H1 (cell line): ENCODE measurements around the gene GCLC. TPM values are rescaled to one million over a fixed set of nuclear protein-coding genes. Genes with fewer than 3 reads are reported as not detected.

Experiments
- CTCF ChIA-PET: fragments of 300-600 bp; sonication (Branson Sonifier 250); formaldehyde crosslinking; loops from one replicate; lab custom pipeline; 2021; ENCODE audit not compliant: partially characterized antibody; lab: Charles Lee
- POLR2A ChIA-PET: fragments of 300-600 bp; sonication (Branson Sonifier 250); formaldehyde crosslinking; loops from one replicate; lab custom pipeline; 2021; ENCODE audit warnings: inconsistent platforms; ENCODE audit not compliant: partially characterized antibody; lab: Charles Lee
- DNase-seq, 2 experiments: peaks; one replicate each; pipeline versions ENCODE4 v3.0.0 to v3.0.0-alpha.2; 2010 to 2022; ENCODE audit warnings: low spot score in 2 of 2, low read depth in 1 of 2, mixed read lengths in 1 of 2
- FAIRE-seq: peaks from 2 replicates; lab custom pipeline; 2011; peaks lifted over from hg19 to GRCh38; lab: Jason Lieb, UNC
- H2AFZ ChIP-seq: 2 replicates; pipeline ENCODE4 v1.8.1; 2012; ENCODE audit warnings: low read length, inconsistent platforms
- H2AK5ac ChIP-seq: 2 replicates; pipeline ENCODE4 v1.6.1; 2013; ENCODE audit warnings: low read depth, low read length
- H2BK120ac ChIP-seq: replicated peaks from 2 replicates; pipeline ENCODE3; 2013; ENCODE audit warnings: low read depth, low read length, inconsistent platforms
- H2BK12ac ChIP-seq: 2 replicates; pipeline ENCODE4 v1.6.1; 2013; ENCODE audit warnings: low read depth, low read length
- H2BK15ac ChIP-seq: 2 replicates; pipeline ENCODE4 v1.6.1; 2013; ENCODE audit warnings: low read length
- H2BK20ac ChIP-seq: 2 replicates; pipeline ENCODE4 v1.6.1; 2013; ENCODE audit warnings: low read length
- H2BK5ac ChIP-seq: 2 replicates; pipeline ENCODE4 v1.6.1; 2013; ENCODE audit warnings: low read depth, low read length
- H3K14ac ChIP-seq: 2 replicates; pipeline ENCODE4 v1.6.1; 2013; ENCODE audit warnings: inconsistent platforms; ENCODE audit not compliant: insufficient read length
- H3K18ac ChIP-seq: 2 replicates; pipeline ENCODE4 v1.6.1; 2013; ENCODE audit warnings: low read length; ENCODE audit errors: extremely low read depth
- H3K23ac ChIP-seq: 2 replicates; pipeline ENCODE4 v1.6.1; 2013; ENCODE audit warnings: inconsistent platforms; ENCODE audit not compliant: insufficient read length
- H3K23me2 ChIP-seq: 2 replicates; pipeline ENCODE4 v1.6.1; 2013; ENCODE audit warnings: low read depth, low read length
- H3K27ac ChIP-seq: 2 replicates; pipeline ENCODE4 v1.6.1; 2011; ENCODE audit warnings: low read depth, low read length, inconsistent platforms
- H3K27me3 ChIP-seq, 4 experiments: replicated peaks in 1 of 4; 1 replicate in 1 of 4; 2 replicates in 3 of 4; pipeline versions ENCODE4 v1.6.1 to v1.8.1; 2011 to 2013; ENCODE audit warnings: low read length in 3 of 4, mild to moderate bottlenecking in 3 of 4, inconsistent platforms in 2 of 4, mixed read lengths in 2 of 4, moderate library complexity in 1 of 4; ENCODE audit not compliant: control insufficient read depth in 3 of 4, insufficient read depth in 3 of 4; ENCODE audit errors: extremely low read depth in 1 of 4
- H3K36me3 ChIP-seq, 4 experiments: 2 replicates each; pipeline versions ENCODE4 v1.6.1 to v1.8.1; 2011 to 2013; ENCODE audit warnings: mild to moderate bottlenecking in 4 of 4, low read length in 3 of 4, moderate library complexity in 2 of 4, control low read depth in 1 of 4, inconsistent platforms in 1 of 4; ENCODE audit not compliant: insufficient read depth in 4 of 4, control insufficient read depth in 2 of 4
- H3K4ac ChIP-seq: replicated peaks from 2 replicates; pipeline ENCODE3; 2013; ENCODE audit warnings: low read length, low read depth, mixed read lengths, inconsistent platforms; ENCODE audit not compliant: insufficient read length
- H3K4me1 ChIP-seq, 4 experiments: replicated peaks in 1 of 4; 1 replicate in 1 of 4; 2 replicates in 3 of 4; pipeline versions ENCODE4 v1.6.1 to v1.8.1; 2011 to 2013; ENCODE audit warnings: low read length in 3 of 4, inconsistent platforms in 2 of 4, mixed read lengths in 1 of 4; ENCODE audit not compliant: insufficient read depth in 4 of 4, control insufficient read depth in 3 of 4
- H3K4me2 ChIP-seq, 2 experiments: 2 replicates each; pipeline versions ENCODE4 v1.6.1 to v1.8.1; 2011 to 2013; ENCODE audit warnings: low read depth in 2 of 2, low read length in 2 of 2, control low read depth in 1 of 2, inconsistent platforms in 1 of 2, mild to moderate bottlenecking in 1 of 2; ENCODE audit not compliant: insufficient read depth in 1 of 2
- H3K4me3 ChIP-seq, 4 experiments: fragments of 200-600, 300-600 bp in 1 of 4; sonication (generic), shearing (Covaris generic), sonication (Bioruptor Twin) in 1 of 4; 2 replicates each; pipeline versions ENCODE4 v1.5.1 to v1.8.1; 2011 to 2016; ENCODE audit warnings: low read length in 4 of 4, low read depth in 3 of 4, control low read depth in 2 of 4, inconsistent platforms in 2 of 4, mild to moderate bottlenecking in 2 of 4, mixed read lengths in 1 of 4, moderate library complexity in 1 of 4; ENCODE audit not compliant: insufficient read depth in 2 of 4; ENCODE audit errors: extremely low read depth in 1 of 4
- H3K56ac ChIP-seq: replicated peaks from 2 replicates; pipeline ENCODE3; 2013; ENCODE audit warnings: low read depth, mild to moderate bottlenecking, mixed read lengths, low read length, inconsistent platforms; ENCODE audit not compliant: insufficient read length
- H3K79me1 ChIP-seq: 2 replicates; pipeline ENCODE4 v1.6.1; 2013; ENCODE audit warnings: low read depth, low read length, control low read depth
- H3K79me2 ChIP-seq, 2 experiments: 2 replicates each; pipeline versions ENCODE4 v1.6.1 to v1.8.1; 2012 to 2013; ENCODE audit warnings: low read length in 2 of 2, mild to moderate bottlenecking in 2 of 2, inconsistent platforms in 1 of 2; ENCODE audit not compliant: insufficient read depth in 2 of 2, control insufficient read depth in 1 of 2
- H3K9ac ChIP-seq, 4 experiments: replicated peaks in 1 of 4; 1 replicate in 1 of 4; 2 replicates in 3 of 4; pipeline versions ENCODE4 v1.6.1 to v1.8.1; 2011 to 2013; ENCODE audit warnings: low read depth in 3 of 4, low read length in 3 of 4, control low read depth in 2 of 4, mild to moderate bottlenecking in 2 of 4, moderate library complexity in 2 of 4, inconsistent platforms in 1 of 4; ENCODE audit errors: extremely low read depth in 1 of 4
- H3K9me3 ChIP-seq, 2 experiments: 2 replicates each; pipeline versions ENCODE4 v1.6.1 to v1.8.1; 2012 to 2013; ENCODE audit warnings: mild to moderate bottlenecking in 2 of 2, moderate library complexity in 2 of 2, control low read depth in 1 of 2, inconsistent platforms in 1 of 2, low read depth in 1 of 2, low read length in 1 of 2, mixed read lengths in 1 of 2; ENCODE audit not compliant: insufficient read depth in 2 of 2
- H4K20me1 ChIP-seq, 2 experiments: replicated peaks in 1 of 2; 2 replicates each; pipeline versions ENCODE3 to v1.8.1; 2011 to 2013; ENCODE audit warnings: inconsistent platforms in 2 of 2, low read length in 2 of 2, mild to moderate bottlenecking in 1 of 2; ENCODE audit not compliant: insufficient read depth in 2 of 2, control insufficient read depth in 1 of 2
- H4K5ac ChIP-seq: 2 replicates; pipeline ENCODE4 v1.6.1; 2013; ENCODE audit warnings: low read length, low read depth, mixed read lengths, inconsistent platforms; ENCODE audit not compliant: insufficient read length
- H4K8ac ChIP-seq: 2 replicates; pipeline ENCODE4 v1.8.0; 2013; ENCODE audit warnings: mild to moderate bottlenecking, moderate library complexity, low read length, inconsistent platforms; ENCODE audit not compliant: insufficient read depth; ENCODE audit errors: extremely low read depth
- H4K91ac ChIP-seq: replicated peaks from 2 replicates; pipeline ENCODE3; 2013; ENCODE audit warnings: low read length, mixed read lengths, inconsistent platforms; ENCODE audit not compliant: insufficient read length
- ATF2 ChIP-seq: IDR thresholded peaks from 2 replicates; pipeline ENCODE4 v1.6.1; 2012; ENCODE audit warnings: low read length, inconsistent platforms
- BRCA1 ChIP-seq: IDR thresholded peaks from 2 replicates; pipeline ENCODE4 v1.6.1; 2012; ENCODE audit warnings: low read depth, low read length, improper control_type of control experiment
- FOSL1 ChIP-seq: IDR thresholded peaks from 2 replicates; pipeline ENCODE4 v1.6.1; 2011; ENCODE audit warnings: mild to moderate bottlenecking, low read depth, low read length, moderate library complexity; ENCODE audit not compliant: insufficient read depth
- KDM1A ChIP-seq: fragments of 200-600, 300-600 bp; sonication (generic); IDR thresholded peaks from 2 replicates; pipeline ENCODE4 v1.7.1; 2016; ENCODE audit warnings: mild to moderate bottlenecking, low read length, borderline replicate concordance
- PHF8 ChIP-seq: fragments of 200-600 bp; sonication (generic); conservative IDR thresholded peaks from 2 replicates; pipeline ENCODE4 v1.7.1; 2012; ENCODE audit warnings: low read depth, mild to moderate bottlenecking, inconsistent platforms, low read length, moderate library complexity
- POU5F1 ChIP-seq: IDR thresholded peaks from 2 replicates; pipeline ENCODE4 v1.6.1; 2011; ENCODE audit warnings: low read depth, mild to moderate bottlenecking, low read length, moderate library complexity
- SRF ChIP-seq: IDR thresholded peaks from 2 replicates; pipeline ENCODE4 v1.6.1; 2011; ENCODE audit warnings: mild to moderate bottlenecking, low read depth, low read length, moderate library complexity
- TBP ChIP-seq: IDR thresholded peaks from 2 replicates; pipeline ENCODE4 v1.6.1; 2011; ENCODE audit warnings: low read depth, low read length, improper control_type of control experiment
- TCF12 ChIP-seq: IDR thresholded peaks from 2 replicates; pipeline ENCODE4 v1.6.1; 2011; ENCODE audit warnings: low read depth, mild to moderate bottlenecking, low read length
- YY1 ChIP-seq: IDR thresholded peaks from 2 replicates; pipeline ENCODE4 v1.6.1; 2011; ENCODE audit warnings: low read depth, mild to moderate bottlenecking, low read length
- WGBS, 2 experiments: shearing (Covaris generic) in 1 of 2; methylation state at CpG; one replicate each; pipeline versions ENCODE4 v1.1.6 to v1.1.7; 2013 to 2015; ENCODE audit warnings: low lambda C conversion rate in 2 of 2, mixed read lengths in 2 of 2, inconsistent platforms in 1 of 2, low coverage in 1 of 2, missing lambda C conversion rate in 1 of 2; ENCODE audit not compliant: insufficient replicate concordance in 2 of 2, insufficient coverage in 1 of 2, insufficient read length in 1 of 2; ENCODE audit errors: extremely low coverage in 1 of 2, missing lambda C conversion rate in 1 of 2; 5-methylcytosine and 5-hydroxymethylcytosine counted together
- polyA plus RNA-seq, 7 experiments: library from polyadenylated mRNA; depleted of rRNA in 3 of 7; stranded (reverse) in 5 of 7; unstranded in 2 of 7; fragments of >200 nt in 5 of 7; fragments of 200-250 nt in 2 of 7; gene quantifications; 1 replicate in 5 of 7; 2 replicates in 1 of 7; 4 replicates in 1 of 7; pipeline versions ENCODE4 v1.2.1 to v1.2.3, GENCODE V29; 2011 to 2013; ENCODE audit warnings: missing spikeins in 2 of 7, mixed read lengths in 2 of 7
- total RNA-seq: library from RNA; stranded (reverse); fragmentation: NEBNext Ultra II Directional; extraction: Animal tissue kit (Norgen Biotek cat#: 25700); gene quantifications from 2 replicates; pipeline ENCODE4 v1.2.1, GENCODE V29; 2021

GCLC gene
- total and polyA plus RNA-seq, 2 of the 8 experiments (the other 6 are each of a cell fraction or from before 2014, with no cell fraction given), result 15.8 to 54.0 TPM

DNA sequence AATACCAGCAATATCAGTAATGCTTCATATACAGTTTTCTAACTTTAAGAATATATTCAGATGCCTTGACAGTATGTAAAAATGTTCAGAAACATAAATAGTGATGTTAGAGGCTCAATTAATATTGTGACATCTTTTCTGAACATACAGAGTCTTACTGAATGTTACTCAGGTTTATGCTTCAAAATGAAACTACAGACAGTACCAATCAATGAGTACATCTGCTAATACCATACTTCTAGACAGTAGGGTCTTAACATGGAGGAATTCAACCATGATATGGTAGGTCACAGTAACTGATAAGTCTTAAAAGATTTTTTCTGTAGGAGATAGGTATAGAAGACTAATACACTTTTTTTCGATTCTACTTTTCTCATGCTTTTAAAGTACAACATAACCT is 8.3 kb downstream of the GCLC start:
- no peak for FAIRE-seq
- ChIA-PET POLR2A (interaction anchor here (0.6 kb wide), 1 partner anchor 258 kb away, joined by 4 read pairs; no protein-coding TSS in a partner anchor), CTCF (interaction anchor here (0.6 to 2.8 kb wide), 6 partner anchors 8 to 364 kb away, joined by 3 to 8 read pairs (median 3); partner anchors contain the start of gene GCLC)
- H3K56ac ChIP-seq, result no peak overlapping the region
- no peak overlapping the region for H3K4me3 ChIP-seq
- no peak overlapping the region for H3K23ac ChIP-seq
- H3K9me3 ChIP-seq, result no peaks in the 10 kb centered on the region
- no peak overlapping the region for H3K9ac ChIP-seq
- H2AK5ac ChIP-seq, result no peak overlapping the region
- WGBS, 2 experiments, result 74% methylated on average over 1 of the region's 1 CpG; no CpG with 5 or more reads in 1 of the 2 experiments
- H3K4me2 ChIP-seq, result no peak overlapping the region
- no peak overlapping the region for H2BK15ac ChIP-seq
- no peaks in the 10 kb centered on the region; the same call in 1 of the 2 replicates for H3K79me1 ChIP-seq
- H2BK12ac ChIP-seq, result no peak overlapping the region
- H3K4ac ChIP-seq, result no peak overlapping the region
- no peak overlapping the region for H2AFZ ChIP-seq
- no peak overlapping the region for H2BK5ac ChIP-seq
- peaks cover 21 to 99% of the 10 kb centered on the region in 2 experiments for H3K79me2 ChIP-seq
- H4K20me1 ChIP-seq, result peaks cover 0 to 2% of the 10 kb centered on the region in 2 experiments
- TF ChIP-seq KDM1A, result no peak
- no peak for TF ChIP-seq FOSL1
- TF ChIP-seq TBP, result no peak
- no peak for TF ChIP-seq BRCA1
- no peak for TF ChIP-seq SRF
- TF ChIP-seq YY1, result no peak
- TF ChIP-seq POU5F1, result no peak
- TF ChIP-seq ATF2, result no peak
- TF ChIP-seq PHF8, result no peak
- TF ChIP-seq TCF12, result no peak
- TF ChIP-seq, all 59 proteins: peak for 0
- no peak overlapping the region for H3K18ac ChIP-seq
- H2BK20ac ChIP-seq, result no peak overlapping the region
- peaks cover 0 to 15% (median 6%) of the 10 kb centered on the region in 4 experiments; a peak in 4 of 7 replicates for H3K4me1 ChIP-seq
- no peak overlapping the region for H2BK120ac ChIP-seq
- no peak overlapping the region for H3K14ac ChIP-seq
- H3K23me2 ChIP-seq, result no peaks in the 10 kb centered on the region
- H4K91ac ChIP-seq, result no peak overlapping the region
- H3K27ac ChIP-seq, result no peak overlapping the region
- no peak overlapping the region for H4K8ac ChIP-seq
- no peak overlapping the region for H4K5ac ChIP-seq
- DNase-seq, result no peak
- H3K36me3 ChIP-seq, result no peaks in the 10 kb centered on the region; a peak in 1 of 8 replicates
- no peaks in the 10 kb centered on the region for H3K27me3 ChIP-seq
